HepG2 (cell line): ENCODE results near the gene AMIGO3.

Experiments
- FOSL2 ChIP-seq: sonication (generic); formaldehyde crosslinking; IDR thresholded peaks from 2 replicates; pipeline ENCODE4 v1.4.0; 2020; ENCODE audit warnings: missing genetic modification reagents
- FOXK1 ChIP-seq: sonication (generic); formaldehyde crosslinking; IDR thresholded peaks from 2 replicates; pipeline ENCODE4 v1.4.0; 2020; ENCODE audit warnings: low read depth, missing genetic modification reagents, borderline replicate concordance
- JUND ChIP-seq: sonication (generic); formaldehyde crosslinking; IDR thresholded peaks from 2 replicates; pipeline ENCODE4 v1.8.0; 2022; ENCODE audit warnings: mild to moderate bottlenecking, missing genetic modification reagents
- POLR2AphosphoS2 ChIP-seq: IDR thresholded peaks from 2 replicates; pipeline ENCODE4 v1.6.1; 2011; ENCODE audit warnings: low read depth, low read length, improper control_type of control experiment
- RELA ChIP-seq: sonication (generic); formaldehyde crosslinking; IDR thresholded peaks from 2 replicates; pipeline ENCODE4 v1.4.0; 2020; ENCODE audit warnings: missing genetic modification reagents
- SETDB1 ChIP-seq: sonication (generic); formaldehyde crosslinking; IDR thresholded peaks from 2 replicates; pipeline ENCODE4 v1.5.1; 2020; ENCODE audit warnings: missing genetic modification reagents, mild to moderate bottlenecking, borderline replicate concordance
- ZNF224 ChIP-seq: sonication (generic); formaldehyde crosslinking; IDR thresholded peaks from 2 replicates; pipeline ENCODE4 v1.5.0; 2020; ENCODE audit warnings: mild to moderate bottlenecking, missing genetic modification reagents
- ZNF24 ChIP-seq: fragments of 450-650 bp; IDR thresholded peaks from 2 replicates; pipeline ENCODE4 v1.6.1; 2017; ENCODE audit warnings: antibody characterized with exemption, mild to moderate bottlenecking
- ZNF432 ChIP-seq: sonication (generic); formaldehyde crosslinking; IDR thresholded peaks from 2 replicates; pipeline ENCODE4 v1.5.0; 2020; ENCODE audit warnings: missing genetic modification reagents, mild to moderate bottlenecking, borderline replicate concordance
- TF ChIP-seq, protein P1 (sequence below): sonication (generic); formaldehyde crosslinking; IDR thresholded peaks from 2 replicates; pipeline ENCODE4 v1.5.0; 2020; ENCODE audit warnings: mild to moderate bottlenecking, missing genetic modification reagents, moderate library complexity

- TF ChIP-seq FOXK1 (CRISPR knock-in tag) (no peak), RELA (CRISPR knock-in tag) (no peak), POLR2AphosphoS2 (no peak), FOSL2 (CRISPR knock-in tag) (no peak), ZNF432 (CRISPR knock-in tag) (no peak), JUND (CRISPR knock-in tag) (no peak), ZNF224 (no peak), SETDB1 (no peak), ZNF24 (no peak)
- TF ChIP-seq, protein P1, sequence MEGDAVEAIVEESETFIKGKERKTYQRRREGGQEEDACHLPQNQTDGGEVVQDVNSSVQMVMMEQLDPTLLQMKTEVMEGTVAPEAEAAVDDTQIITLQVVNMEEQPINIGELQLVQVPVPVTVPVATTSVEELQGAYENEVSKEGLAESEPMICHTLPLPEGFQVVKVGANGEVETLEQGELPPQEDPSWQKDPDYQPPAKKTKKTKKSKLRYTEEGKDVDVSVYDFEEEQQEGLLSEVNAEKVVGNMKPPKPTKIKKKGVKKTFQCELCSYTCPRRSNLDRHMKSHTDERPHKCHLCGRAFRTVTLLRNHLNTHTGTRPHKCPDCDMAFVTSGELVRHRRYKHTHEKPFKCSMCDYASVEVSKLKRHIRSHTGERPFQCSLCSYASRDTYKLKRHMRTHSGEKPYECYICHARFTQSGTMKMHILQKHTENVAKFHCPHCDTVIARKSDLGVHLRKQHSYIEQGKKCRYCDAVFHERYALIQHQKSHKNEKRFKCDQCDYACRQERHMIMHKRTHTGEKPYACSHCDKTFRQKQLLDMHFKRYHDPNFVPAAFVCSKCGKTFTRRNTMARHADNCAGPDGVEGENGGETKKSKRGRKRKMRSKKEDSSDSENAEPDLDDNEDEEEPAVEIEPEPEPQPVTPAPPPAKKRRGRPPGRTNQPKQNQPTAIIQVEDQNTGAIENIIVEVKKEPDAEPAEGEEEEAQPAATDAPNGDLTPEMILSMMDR (CRISPR knock-in tag) = no peak
Observed at GRCh38 chr3:49703956-49704355, 15.5 kb downstream of the AMIGO3 start.
